GM21576 (cell line): ENCODE results near the gene BPIFA1.

Source experiments
- ATAC-seq: cut with Tn5 transposase; IDR thresholded peaks from one replicate; pipeline ENCODE4 v1.9.1; 2021; ENCODE audit warnings: mild to moderate bottlenecking, moderate library complexity; ENCODE audit not compliant: unreplicated experiment

Gene BPIFA1

GRCh38 chr20:33235696-33236095 is at the start of gene BPIFA1:
BPIFA1 (plus strand) TSS chr20:33235996; CDS start chr20:33237712, 1,716 bp downstream.
- ATAC-seq, result no peak

- no peak for ATAC-seq
These were observed 48.3 kb upstream of the BPIFA1 start for GRCh38 chr20:33187491-33187890.

- no peak for ATAC-seq
These were observed 47.4 kb upstream of the BPIFA1 start for GRCh38 chr20:33188421-33188820.

- no peak for ATAC-seq
These were observed 44.3 kb upstream of the BPIFA1 start for GRCh38 chr20:33191484-33191883.

GRCh38 chr20:33191955-33192354 is 43.8 kb upstream of the BPIFA1 start:
- no peak for ATAC-seq

GRCh38 chr20:33192912-33193501 is 42.8 kb upstream of the BPIFA1 start:
- no peak for ATAC-seq

- no peak for ATAC-seq
These were observed 36.8 kb upstream of the BPIFA1 start for GRCh38 chr20:33199026-33199425.

GRCh38 chr20:33202451-33202850 is 33.3 kb upstream of the BPIFA1 start:
- ATAC-seq, result no peak

GRCh38 chr20:33203444-33203843 is 32.4 kb upstream of the BPIFA1 start:
- ATAC-seq, result no peak

GRCh38 chr20:33209789-33210188 is 26.0 kb upstream of the BPIFA1 start:
- ATAC-seq, result no peak

GRCh38 chr20:33210371-33210770 is 25.4 kb upstream of the BPIFA1 start:
- ATAC-seq, result no peak

GRCh38 chr20:33211817-33212424 is 23.9 kb upstream of the BPIFA1 start:
- ATAC-seq, result no peak

- ATAC-seq, result no peak
These were observed 18.7 kb upstream of the BPIFA1 start, which contains the start of gene BPIFA3 for GRCh38 chr20:33217052-33217451. BPIFA3 (plus strand) TSS chr20:33217352; CDS start chr20:33217537, 185 bp downstream.

GRCh38 chr20:33224399-33224798 is 11.4 kb upstream of the BPIFA1 start:
- no peak for ATAC-seq

GRCh38 chr20:33229843-33230242 is 6.0 kb upstream of the BPIFA1 start:
- no peak for ATAC-seq

- no peak for ATAC-seq
These were observed 4.6 kb upstream of the BPIFA1 start for GRCh38 chr20:33231237-33231636.

GRCh38 chr20:33232486-33233072 is 3.2 kb upstream of the BPIFA1 start:
- ATAC-seq, result no peak

GRCh38 chr20:33233129-33233774 is 2.5 kb upstream of the BPIFA1 start:
- ATAC-seq, result no peak

GRCh38 chr20:33234050-33234449 is 1.7 kb upstream of the BPIFA1 start:
- ATAC-seq, result no peak

GRCh38 chr20:33236351-33236750 is 555 bp downstream of the BPIFA1 start:
- no peak for ATAC-seq

GRCh38 chr20:33237989-33238388 is 2.2 kb downstream of the BPIFA1 start:
- ATAC-seq, result no peak

- ATAC-seq, result no peak
These were observed 3.6 kb downstream of the BPIFA1 start for GRCh38 chr20:33239418-33239817.
